Mesendoderm (in vitro differentiated cells): ENCODE measurements around the gene GPRIN1.

Experiments
- DNase-seq: peaks from one replicate; pipeline ENCODE4 v3.0.0; 2013
- H2AK5ac ChIP-seq: 2 replicates; pipeline ENCODE4 v1.6.1; 2013; ENCODE audit warnings: low read length, inconsistent platforms
- H2BK120ac ChIP-seq: 2 replicates; pipeline ENCODE4 v1.6.1; 2013; ENCODE audit warnings: low read depth, mild to moderate bottlenecking, low read length, moderate library complexity, mixed read lengths
- H2BK15ac ChIP-seq: replicated peaks from 2 replicates; pipeline ENCODE4 v1.6.1; 2013; ENCODE audit warnings: low read depth, mild to moderate bottlenecking, moderate library complexity
- H2BK5ac ChIP-seq: 2 replicates; pipeline ENCODE4 v1.6.1; 2013; ENCODE audit warnings: low read length, inconsistent platforms
- H3K18ac ChIP-seq: 2 replicates; pipeline ENCODE4 v1.6.1; 2013; ENCODE audit warnings: mild to moderate bottlenecking, low read length, mixed read lengths
- H3K23ac ChIP-seq: one replicate; pipeline ENCODE4 v1.6.1; 2013; ENCODE audit warnings: low read length
- H3K27ac ChIP-seq: 2 replicates; pipeline ENCODE4 v1.5.1; 2013; ENCODE audit warnings: low read depth, mild to moderate bottlenecking, inconsistent platforms, low read length, moderate library complexity
- H3K27me3 ChIP-seq: 2 replicates; pipeline ENCODE4 v1.6.1; 2013; ENCODE audit warnings: low read length, control low read depth, mild to moderate bottlenecking, inconsistent platforms; ENCODE audit not compliant: insufficient read depth, poor library complexity
- H3K36me3 ChIP-seq: 2 replicates; pipeline ENCODE4 v1.6.1; 2013; ENCODE audit warnings: low read length, inconsistent platforms; ENCODE audit not compliant: control insufficient read depth, insufficient read depth
- H3K4ac ChIP-seq: one replicate; pipeline ENCODE4 v1.6.1; 2013; ENCODE audit warnings: low read depth, mild to moderate bottlenecking, low read length, moderate library complexity
- H3K4me1 ChIP-seq: 2 replicates; pipeline ENCODE4 v1.6.1; 2013; ENCODE audit warnings: low read depth, low read length, inconsistent platforms; ENCODE audit not compliant: control insufficient read depth
- H3K4me2 ChIP-seq: 2 replicates; pipeline ENCODE4 v1.6.1; 2013; ENCODE audit warnings: low read length
- H3K4me3 ChIP-seq: 2 replicates; pipeline ENCODE4 v1.5.1; 2013; ENCODE audit warnings: mild to moderate bottlenecking, low read length
- H3K56ac ChIP-seq: one replicate; pipeline ENCODE4 v1.6.1; 2013; ENCODE audit warnings: low read length
- H3K79me1 ChIP-seq: 2 replicates; pipeline ENCODE4 v1.6.1; 2013; ENCODE audit warnings: low read length, inconsistent platforms
- H3K79me2 ChIP-seq: 2 replicates; pipeline ENCODE4 v1.6.1; 2013; ENCODE audit warnings: mild to moderate bottlenecking, low read length; ENCODE audit not compliant: control insufficient read depth, insufficient read depth
- H3K9ac ChIP-seq: 2 replicates; pipeline ENCODE4 v1.6.1; 2013; ENCODE audit warnings: low read length, inconsistent platforms
- H4K5ac ChIP-seq: one replicate; pipeline ENCODE4 v1.6.1; 2013; ENCODE audit warnings: low read length
- H4K8ac ChIP-seq: one replicate; pipeline ENCODE4 v1.6.1; 2013; ENCODE audit warnings: low read depth, mild to moderate bottlenecking, control low read depth, low read length, moderate library complexity
- WGBS: extraction: QIAGEN DNeasy Blood & Tissue Kit; methylation state at CpG from one replicate; pipeline ENCODE4 v1.1.7; 2013; ENCODE audit warnings: low lambda C conversion rate, missing lambda C conversion rate; ENCODE audit not compliant: insufficient coverage; ENCODE audit errors: extremely low coverage; 5-methylcytosine and 5-hydroxymethylcytosine counted together

Gene GPRIN1

DNA sequence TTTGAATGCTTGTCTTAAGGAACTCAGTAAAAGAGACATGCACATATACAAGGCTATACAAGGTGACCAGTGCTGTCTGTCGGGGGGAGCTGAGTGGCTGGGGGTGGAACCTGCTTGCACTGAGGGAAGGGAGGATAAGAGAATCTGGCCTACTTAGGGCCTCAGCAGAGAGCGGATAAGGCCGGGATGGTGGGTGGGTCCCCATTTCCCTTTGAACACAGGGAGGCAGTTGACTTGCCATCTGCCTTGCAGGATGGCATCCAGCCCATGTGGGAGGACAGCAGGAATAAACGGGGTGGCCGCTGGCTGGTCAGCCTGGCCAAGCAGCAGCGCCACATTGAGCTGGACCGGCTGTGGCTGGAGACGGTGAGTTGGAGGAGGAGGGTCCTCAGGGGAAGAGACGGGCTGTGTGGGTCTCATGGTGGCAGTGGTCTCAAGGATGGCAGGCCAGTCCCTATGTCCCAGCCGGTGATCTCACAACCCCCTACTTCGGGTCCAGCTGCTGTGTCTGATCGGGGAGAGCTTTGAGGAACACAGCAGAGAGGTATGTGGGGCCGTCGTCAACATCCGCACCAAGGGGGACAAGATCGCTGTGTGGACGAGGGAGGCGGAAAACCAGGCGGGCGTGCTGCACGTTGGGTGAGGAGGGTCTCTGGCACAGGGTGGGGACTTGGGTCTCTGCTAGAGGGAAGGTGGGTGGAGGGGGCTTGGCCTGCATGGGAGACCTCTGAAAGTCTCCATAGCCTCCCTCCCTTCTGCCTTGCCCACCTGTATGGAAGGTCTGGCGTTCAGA is 35.1 kb upstream of the GPRIN1 start:
- no peak overlapping the region for H3K23ac ChIP-seq
- no peak overlapping the region for H3K4me2 ChIP-seq
- H4K8ac ChIP-seq = no peak overlapping the region

DNA sequence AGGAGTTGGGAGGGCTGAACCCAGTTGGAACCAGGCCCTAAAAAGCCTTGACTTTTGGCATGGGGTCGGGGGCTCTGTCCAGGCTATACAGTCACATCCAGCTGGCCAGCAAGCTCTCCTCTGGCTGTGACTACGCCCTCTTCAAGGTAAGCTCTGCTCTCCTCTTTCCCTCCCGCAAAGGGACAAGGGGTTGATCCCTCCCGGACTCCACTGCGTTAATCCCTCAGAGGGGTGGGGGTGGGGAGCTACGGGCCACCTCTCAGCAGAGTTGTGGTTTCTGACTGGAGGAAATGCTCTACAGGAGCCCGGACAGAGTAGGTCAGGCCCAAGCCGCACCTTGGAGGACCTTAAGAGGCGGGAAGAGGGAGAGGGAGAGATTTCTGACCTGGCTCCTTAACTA is 34.3 kb upstream of the GPRIN1 start:
- Histone ChIP-seq H4K5ac (no peak overlapping the region), H2AK5ac (no peak overlapping the region), H3K79me2 (no peaks in the 10 kb centered on the region), H3K79me1 (peaks cover 6% of the 10 kb centered on the region), H3K27ac (no peak overlapping the region), H2BK120ac (no peak overlapping the region), H3K4me2 (no peak overlapping the region), H2BK5ac (no peak overlapping the region), H3K36me3 (no peaks in the 10 kb centered on the region), H3K4me3 (no peak overlapping the region), H3K23ac (no peak overlapping the region), H2BK15ac (no peak overlapping the region), H3K4me1 (peaks cover 4% of the 10 kb centered on the region), H3K9ac (no peak overlapping the region), H3K4ac (no peak overlapping the region), H3K18ac (no peak overlapping the region), H3K27me3 (no peaks in the 10 kb centered on the region), H4K8ac (no peak overlapping the region), H3K56ac (peak overlapping the region; percentile 25)
- DNase-seq = no peak
- WGBS = no CpG with 5 or more reads among the region's 9 CpGs

More for the DNA sequence above, 35.1 kb upstream of the GPRIN1 start:
- no CpG with 5 or more reads among the region's 22 CpGs for WGBS
- Histone ChIP-seq H2BK120ac (no peak overlapping the region), H3K27me3 (no peaks in the 10 kb centered on the region), H3K4ac (no peak overlapping the region), H3K18ac (no peak overlapping the region), H3K79me2 (no peaks in the 10 kb centered on the region), H3K36me3 (no peaks in the 10 kb centered on the region), H2BK5ac (no peak overlapping the region), H3K56ac (no peak overlapping the region), H4K5ac (no peak overlapping the region), H2BK15ac (no peak overlapping the region), H3K9ac (no peak overlapping the region), H2AK5ac (no peak overlapping the region), H3K4me3 (no peak overlapping the region), H3K4me1 (peaks cover 4% of the 10 kb centered on the region), H3K79me1 (peaks cover 8% of the 10 kb centered on the region), H3K27ac (no peak overlapping the region)
- no peak for DNase-seq

DNA sequence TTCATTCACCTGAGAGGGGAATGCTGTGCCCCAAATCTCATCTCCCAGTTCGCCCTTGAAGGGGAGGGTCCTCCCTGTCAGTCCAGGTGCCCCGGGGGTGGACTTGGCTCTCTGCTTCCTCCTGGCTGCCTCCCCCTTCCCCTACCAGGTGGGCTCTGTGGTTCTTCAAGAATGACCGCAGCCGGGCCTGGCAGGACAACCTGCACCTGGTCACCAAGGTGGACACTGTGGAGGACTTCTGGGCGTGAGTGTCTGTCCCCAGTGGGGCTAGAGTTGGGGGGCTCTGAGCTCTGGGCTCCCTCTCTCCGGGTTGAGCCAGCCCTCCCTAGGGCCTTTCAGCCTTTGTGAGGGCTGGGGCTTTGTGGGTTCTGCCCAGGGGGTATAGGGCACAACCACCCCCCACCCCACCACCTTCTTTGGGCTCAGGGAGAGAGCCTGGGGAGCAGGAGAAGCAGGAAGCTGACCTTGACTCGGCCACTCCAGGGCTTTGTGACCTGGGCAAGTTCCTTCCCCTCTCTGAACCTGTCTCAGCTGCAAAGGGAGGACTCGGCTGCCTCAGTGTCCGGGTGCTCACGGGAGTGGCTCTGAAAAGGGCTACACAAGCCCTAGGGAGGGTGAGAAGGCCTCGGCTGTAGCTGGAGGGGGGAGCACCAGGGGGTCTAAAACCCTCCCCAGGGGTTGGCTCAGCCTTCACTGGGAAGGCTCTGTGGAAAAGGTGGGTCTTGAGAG is 33.7 kb upstream of the GPRIN1 start:
- no peaks in the 10 kb centered on the region for H3K27me3 ChIP-seq

DNA sequence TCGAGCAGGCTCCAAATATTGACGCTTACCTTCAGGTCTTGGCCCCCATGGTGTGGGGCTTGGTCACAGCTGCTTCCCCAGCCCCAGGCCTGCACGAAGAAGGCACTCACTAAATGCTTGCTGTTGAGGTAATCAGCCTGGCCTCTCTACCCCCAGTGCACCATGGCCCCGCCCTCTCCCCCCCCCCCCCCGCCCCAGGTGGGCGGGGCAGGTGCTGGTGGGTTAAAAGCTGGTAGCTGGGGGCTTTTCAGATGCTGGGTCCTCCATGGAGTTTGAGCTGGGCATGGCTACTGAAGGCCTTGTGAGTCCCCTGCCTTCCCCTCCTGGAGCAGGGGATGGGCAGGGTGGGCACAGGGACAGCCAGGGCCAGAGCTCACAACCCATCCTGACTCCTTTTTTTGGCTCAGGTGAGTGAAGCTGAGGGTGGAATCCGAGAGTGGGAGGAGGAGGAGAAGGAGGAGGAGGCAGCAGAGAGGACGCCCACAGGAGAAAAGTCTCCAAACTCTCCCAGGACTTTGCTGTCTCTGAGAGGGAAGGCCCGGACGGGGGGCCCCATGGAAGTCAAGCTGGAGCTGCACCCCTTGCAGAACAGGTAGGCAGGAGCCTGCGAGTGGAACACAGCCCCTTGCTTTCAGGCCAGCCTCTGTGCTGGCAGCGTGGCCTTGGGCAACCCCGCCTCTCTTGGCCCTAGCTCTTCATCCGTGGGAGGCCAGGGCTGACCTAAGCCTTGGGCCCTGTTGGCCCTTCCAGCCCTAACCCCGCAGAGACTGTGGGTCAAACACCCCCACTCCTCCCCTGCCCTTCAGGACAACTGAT is 32.9 kb upstream of the GPRIN1 start:
- Histone ChIP-seq H4K8ac (no peak overlapping the region), H3K79me2 (no peaks in the 10 kb centered on the region), H4K5ac (no peak overlapping the region), H3K23ac (no peak overlapping the region), H3K9ac (no peak overlapping the region), H3K4me3 (no peak overlapping the region), H2BK120ac (no peak overlapping the region), H3K27me3 (no peaks in the 10 kb centered on the region), H3K4me1 (peaks cover 4% of the 10 kb centered on the region), H3K27ac (no peak overlapping the region), H3K79me1 (no peaks in the 10 kb centered on the region), H2BK5ac (no peak overlapping the region), H3K18ac (no peak overlapping the region), H2BK15ac (no peak overlapping the region), H3K36me3 (no peaks in the 10 kb centered on the region), H2AK5ac (no peak overlapping the region), H3K4me2 (no peak overlapping the region), H3K56ac (peak overlapping the region; percentile 49), H3K4ac (no peak overlapping the region)
- DNase-seq = no peak
- WGBS = no CpG with 5 or more reads among the region's 15 CpGs

More for the DNA sequence above, 33.7 kb upstream of the GPRIN1 start:
- Histone ChIP-seq H2BK15ac (no peak overlapping the region), H3K23ac (no peak overlapping the region), H3K4me2 (no peak overlapping the region), H3K18ac (no peak overlapping the region), H4K8ac (no peak overlapping the region), H3K79me1 (peaks cover 5% of the 10 kb centered on the region), H3K56ac (peak overlapping the region; percentile 7), H2BK120ac (no peak overlapping the region), H3K4ac (no peak overlapping the region), H3K4me3 (no peak overlapping the region), H4K5ac (no peak overlapping the region), H2AK5ac (no peak overlapping the region), H3K4me1 (peaks cover 4% of the 10 kb centered on the region), H3K79me2 (no peaks in the 10 kb centered on the region), H3K9ac (no peak overlapping the region), H3K27ac (no peak overlapping the region), H3K36me3 (no peaks in the 10 kb centered on the region), H2BK5ac (no peak overlapping the region)
- no CpG with 5 or more reads among the region's 11 CpGs for WGBS
- DNase-seq = no peak

DNA sequence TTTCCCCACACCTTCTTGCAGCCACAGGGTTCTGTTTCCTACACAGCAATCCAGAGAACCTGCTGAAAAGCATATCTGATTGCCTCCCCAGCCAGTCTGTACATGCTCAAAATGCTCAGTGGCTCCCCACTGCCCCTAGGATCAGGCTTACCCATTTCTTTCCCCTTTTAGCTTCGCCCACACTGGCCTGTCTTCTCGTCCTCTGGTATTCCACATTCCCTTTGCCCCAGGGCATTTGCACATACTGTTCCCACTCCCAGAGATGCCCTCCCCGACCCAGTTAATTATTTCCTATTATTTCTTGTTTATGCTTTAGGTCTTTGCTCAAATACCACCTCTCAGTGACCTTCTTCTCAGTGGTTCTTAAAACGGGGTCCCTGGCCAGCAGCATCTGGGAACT is 30.7 kb upstream of the GPRIN1 start:
- no peaks in the 10 kb centered on the region for H3K79me2 ChIP-seq
- H2BK5ac ChIP-seq = no peak overlapping the region
- H3K36me3 ChIP-seq = no peaks in the 10 kb centered on the region
- WGBS = no CpG with 5 or more reads among the region's 4 CpGs
- peaks cover 2% of the 10 kb centered on the region for H3K4me1 ChIP-seq
- H3K56ac ChIP-seq = no peak overlapping the region
- no peak overlapping the region for H3K4me3 ChIP-seq
- no peak overlapping the region for H3K23ac ChIP-seq
- no peak for DNase-seq
- H2BK15ac ChIP-seq = no peak overlapping the region
- no peak overlapping the region for H3K9ac ChIP-seq
- H2AK5ac ChIP-seq = no peak overlapping the region
- no peaks in the 10 kb centered on the region for H3K79me1 ChIP-seq
- H3K4ac ChIP-seq = no peak overlapping the region
- no peaks in the 10 kb centered on the region for H3K27me3 ChIP-seq
- H4K8ac ChIP-seq = no peak overlapping the region
- no peak overlapping the region for H3K27ac ChIP-seq
- no peak overlapping the region for H2BK120ac ChIP-seq
- H3K18ac ChIP-seq = no peak overlapping the region
- no peak overlapping the region for H4K5ac ChIP-seq
- H3K4me2 ChIP-seq = no peak overlapping the region
